Sigmoid colon (tissue), 4 donors: ENCODE measurements around the gene NAXD.

Source experiments
- EP300 ChIP-seq, 4 donors: sonication (generic); formaldehyde crosslinking; IDR thresholded peaks; one replicate each; pipeline ENCODE4 v1.6.1; 2017; ENCODE audit warnings: antibody characterized with exemption in 4 of 4
- POLR2A ChIP-seq, 2 donors: fragments of 450-650 bp; IDR thresholded peaks; one replicate each; pipeline ENCODE4 v1.6.1; 2016; ENCODE audit warnings: antibody characterized with exemption in 2 of 2, mild to moderate bottlenecking in 2 of 2, moderate library complexity in 2 of 2
- POLR2AphosphoS5 ChIP-seq, 4 donors: sonication (generic); formaldehyde crosslinking; IDR thresholded peaks; one replicate each; pipeline ENCODE4 v1.6.1; 2017; ENCODE audit warnings: antibody characterized with exemption in 4 of 4
- TF ChIP-seq, protein P1 (sequence below), 4 experiments: fragments of 450-650 bp in 3 of 4; fragments of 200-600 bp in 1 of 4; IDR thresholded peaks; one replicate each; pipeline ENCODE4 v1.5.1; 2016 to 2019; ENCODE audit warnings: antibody characterized with exemption in 4 of 4, mild to moderate bottlenecking in 3 of 4, moderate library complexity in 2 of 4

DNA sequence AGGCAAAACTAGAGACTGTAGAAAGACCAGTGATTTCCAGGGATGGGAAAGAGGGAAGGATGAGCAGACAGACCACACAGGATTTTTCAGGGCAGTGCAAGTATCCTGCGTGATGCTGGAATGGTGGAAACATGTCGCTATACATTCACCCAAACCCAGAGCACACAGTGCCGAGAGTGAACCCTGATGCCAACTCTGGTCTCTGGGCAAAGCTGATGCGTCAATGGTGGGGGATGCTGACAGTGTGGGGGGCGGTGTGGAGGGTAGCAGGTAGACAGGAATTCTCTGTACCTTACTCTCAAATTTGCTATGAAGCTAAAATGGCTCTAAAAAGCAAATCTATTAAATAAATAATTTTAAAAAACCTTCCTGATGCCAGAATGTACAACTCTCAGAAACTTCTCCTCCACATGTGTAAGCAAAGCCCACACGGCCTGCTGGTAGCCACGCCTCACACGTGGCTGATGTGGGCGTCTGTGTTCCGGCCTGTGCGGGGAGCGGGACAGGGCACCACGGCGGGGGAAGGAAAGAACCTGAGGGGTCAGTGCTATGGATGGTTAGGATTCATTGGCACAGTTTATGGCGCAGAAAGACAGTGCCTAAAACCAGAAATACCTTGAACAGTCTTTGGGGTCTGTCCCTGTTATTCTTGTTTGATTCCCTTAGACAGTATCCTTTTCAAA is 66.7 kb downstream of the NAXD start:
- TF ChIP-seq, protein P1, sequence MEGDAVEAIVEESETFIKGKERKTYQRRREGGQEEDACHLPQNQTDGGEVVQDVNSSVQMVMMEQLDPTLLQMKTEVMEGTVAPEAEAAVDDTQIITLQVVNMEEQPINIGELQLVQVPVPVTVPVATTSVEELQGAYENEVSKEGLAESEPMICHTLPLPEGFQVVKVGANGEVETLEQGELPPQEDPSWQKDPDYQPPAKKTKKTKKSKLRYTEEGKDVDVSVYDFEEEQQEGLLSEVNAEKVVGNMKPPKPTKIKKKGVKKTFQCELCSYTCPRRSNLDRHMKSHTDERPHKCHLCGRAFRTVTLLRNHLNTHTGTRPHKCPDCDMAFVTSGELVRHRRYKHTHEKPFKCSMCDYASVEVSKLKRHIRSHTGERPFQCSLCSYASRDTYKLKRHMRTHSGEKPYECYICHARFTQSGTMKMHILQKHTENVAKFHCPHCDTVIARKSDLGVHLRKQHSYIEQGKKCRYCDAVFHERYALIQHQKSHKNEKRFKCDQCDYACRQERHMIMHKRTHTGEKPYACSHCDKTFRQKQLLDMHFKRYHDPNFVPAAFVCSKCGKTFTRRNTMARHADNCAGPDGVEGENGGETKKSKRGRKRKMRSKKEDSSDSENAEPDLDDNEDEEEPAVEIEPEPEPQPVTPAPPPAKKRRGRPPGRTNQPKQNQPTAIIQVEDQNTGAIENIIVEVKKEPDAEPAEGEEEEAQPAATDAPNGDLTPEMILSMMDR (IDR thresholded peaks at IDR 0.05), result no peak
- TF ChIP-seq POLR2AphosphoS5 (IDR thresholded peaks at IDR 0.05) (no peak), EP300 (IDR thresholded peaks at IDR 0.05) (no peak), POLR2A (IDR thresholded peaks at IDR 0.05) (no peak)
